Measurements from ENCODE around the gene MROH9.

DNA sequence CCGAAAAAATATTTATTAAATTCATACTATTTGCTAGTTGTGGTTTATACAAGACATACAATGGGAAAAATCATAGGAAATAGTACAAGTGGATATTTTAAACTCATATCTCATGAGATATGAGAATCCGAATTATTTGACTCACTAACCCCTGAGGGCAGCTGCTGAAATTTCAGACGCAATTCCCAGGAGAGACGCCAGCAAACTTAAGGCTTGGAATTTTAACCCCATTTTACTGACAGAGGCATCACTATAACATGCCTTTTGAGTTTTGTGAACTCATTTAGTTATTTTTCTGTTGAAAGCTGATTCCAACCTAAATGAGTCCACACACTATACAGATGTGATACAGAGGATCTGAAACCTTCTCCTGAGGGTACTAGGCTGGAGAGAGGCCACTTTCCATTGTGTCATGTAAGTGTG lies 5.9 kb upstream of the MROH9 start:
- TF ChIP-seq, protein P1, sequence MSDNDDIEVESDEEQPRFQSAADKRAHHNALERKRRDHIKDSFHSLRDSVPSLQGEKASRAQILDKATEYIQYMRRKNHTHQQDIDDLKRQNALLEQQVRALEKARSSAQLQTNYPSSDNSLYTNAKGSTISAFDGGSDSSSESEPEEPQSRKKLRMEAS (IDR thresholded peaks at IDR 0.05; ENCODE audit: low read depth, low read length) = no peak
- no peak for TF ChIP-seq POLR2A (IDR thresholded peaks at IDR 0.05; ENCODE audit: extremely low read depth, insufficient read length)
